ENCODE results near the gene B3GNT9. TPM values are rescaled to one million over a fixed set of nuclear protein-coding genes. Genes with fewer than 3 reads are reported as not detected.

Gene B3GNT9
- total RNA-seq, 2 donors from 2014 or later, result 7.2 to 11.0 TPM

DNA sequence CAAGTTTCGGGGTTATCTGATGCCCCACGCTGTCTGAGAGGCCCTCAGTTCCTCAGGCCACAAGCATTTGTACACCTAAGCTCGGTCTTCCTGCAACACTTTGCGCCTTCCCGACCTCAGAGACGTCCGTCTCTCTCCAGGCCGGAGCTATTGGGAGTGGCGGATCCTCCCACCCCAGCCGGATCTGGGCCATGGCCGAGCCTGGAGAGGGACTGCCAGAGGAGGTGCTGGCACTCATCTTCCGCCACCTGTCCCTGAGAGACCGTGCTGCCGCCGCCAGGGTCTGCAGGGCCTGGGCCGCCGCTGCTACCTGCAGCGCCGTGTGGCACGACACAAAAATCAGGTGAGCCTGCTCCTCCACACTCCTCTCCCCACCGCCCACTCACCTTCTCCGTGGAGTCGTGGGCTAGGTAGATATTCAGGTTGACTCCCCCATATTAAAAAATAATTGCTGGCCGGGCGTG, 10.8 kb upstream of the B3GNT9 start:
- no peaks in the 10 kb centered on the region for H3K4me1 Mint-ChIP-seq
- TF ChIP-seq, protein P1, sequence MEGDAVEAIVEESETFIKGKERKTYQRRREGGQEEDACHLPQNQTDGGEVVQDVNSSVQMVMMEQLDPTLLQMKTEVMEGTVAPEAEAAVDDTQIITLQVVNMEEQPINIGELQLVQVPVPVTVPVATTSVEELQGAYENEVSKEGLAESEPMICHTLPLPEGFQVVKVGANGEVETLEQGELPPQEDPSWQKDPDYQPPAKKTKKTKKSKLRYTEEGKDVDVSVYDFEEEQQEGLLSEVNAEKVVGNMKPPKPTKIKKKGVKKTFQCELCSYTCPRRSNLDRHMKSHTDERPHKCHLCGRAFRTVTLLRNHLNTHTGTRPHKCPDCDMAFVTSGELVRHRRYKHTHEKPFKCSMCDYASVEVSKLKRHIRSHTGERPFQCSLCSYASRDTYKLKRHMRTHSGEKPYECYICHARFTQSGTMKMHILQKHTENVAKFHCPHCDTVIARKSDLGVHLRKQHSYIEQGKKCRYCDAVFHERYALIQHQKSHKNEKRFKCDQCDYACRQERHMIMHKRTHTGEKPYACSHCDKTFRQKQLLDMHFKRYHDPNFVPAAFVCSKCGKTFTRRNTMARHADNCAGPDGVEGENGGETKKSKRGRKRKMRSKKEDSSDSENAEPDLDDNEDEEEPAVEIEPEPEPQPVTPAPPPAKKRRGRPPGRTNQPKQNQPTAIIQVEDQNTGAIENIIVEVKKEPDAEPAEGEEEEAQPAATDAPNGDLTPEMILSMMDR (conservative IDR thresholded peaks at IDR 0.05), result no peak
- Histone ChIP-seq H3K4me1 (ENCODE audit: control insufficient read depth, insufficient read depth, low read length) (no peaks in the 10 kb centered on the region), H3K4me3 (ENCODE audit: low read length) (peak overlapping the region; percentile 88), H3K27ac (ENCODE audit: low read depth, low read length) (no peak overlapping the region), H3K27me3 (ENCODE audit: control insufficient read depth, insufficient read depth, low read length, poor library complexity, severe bottlenecking) (peaks cover 100% of the 10 kb centered on the region), H3K9ac (ENCODE audit: extremely low read depth, low read length, poor library complexity, severe bottlenecking) (no peak overlapping the region), H3K9me3 (ENCODE audit: control insufficient read depth, low read length) (no peaks in the 10 kb centered on the region), H3K36me3 (ENCODE audit: control insufficient read depth, insufficient read depth, low read length) (no peaks in the 10 kb centered on the region)
- peaks cover 97% of the 10 kb centered on the region for H3K27me3 Mint-ChIP-seq (ENCODE audit: insufficient read depth)
- H3K9me3 Mint-ChIP-seq, result peaks cover 2% of the 10 kb centered on the region
- DNase-seq, result peak; percentile 69
- no peaks in the 10 kb centered on the region for H3K36me3 Mint-ChIP-seq (ENCODE audit: low read depth)
- H3K27ac Mint-ChIP-seq, result no peak overlapping the region
- no peak overlapping the region for H3K4me3 Mint-ChIP-seq
- WGBS, 2 experiments (ENCODE audit: insufficient coverage in 1 of 2, insufficient read length in 1 of 2), result 33 to 41% methylated on average over 21 to 25 of the region's 25 CpGs

DNA sequence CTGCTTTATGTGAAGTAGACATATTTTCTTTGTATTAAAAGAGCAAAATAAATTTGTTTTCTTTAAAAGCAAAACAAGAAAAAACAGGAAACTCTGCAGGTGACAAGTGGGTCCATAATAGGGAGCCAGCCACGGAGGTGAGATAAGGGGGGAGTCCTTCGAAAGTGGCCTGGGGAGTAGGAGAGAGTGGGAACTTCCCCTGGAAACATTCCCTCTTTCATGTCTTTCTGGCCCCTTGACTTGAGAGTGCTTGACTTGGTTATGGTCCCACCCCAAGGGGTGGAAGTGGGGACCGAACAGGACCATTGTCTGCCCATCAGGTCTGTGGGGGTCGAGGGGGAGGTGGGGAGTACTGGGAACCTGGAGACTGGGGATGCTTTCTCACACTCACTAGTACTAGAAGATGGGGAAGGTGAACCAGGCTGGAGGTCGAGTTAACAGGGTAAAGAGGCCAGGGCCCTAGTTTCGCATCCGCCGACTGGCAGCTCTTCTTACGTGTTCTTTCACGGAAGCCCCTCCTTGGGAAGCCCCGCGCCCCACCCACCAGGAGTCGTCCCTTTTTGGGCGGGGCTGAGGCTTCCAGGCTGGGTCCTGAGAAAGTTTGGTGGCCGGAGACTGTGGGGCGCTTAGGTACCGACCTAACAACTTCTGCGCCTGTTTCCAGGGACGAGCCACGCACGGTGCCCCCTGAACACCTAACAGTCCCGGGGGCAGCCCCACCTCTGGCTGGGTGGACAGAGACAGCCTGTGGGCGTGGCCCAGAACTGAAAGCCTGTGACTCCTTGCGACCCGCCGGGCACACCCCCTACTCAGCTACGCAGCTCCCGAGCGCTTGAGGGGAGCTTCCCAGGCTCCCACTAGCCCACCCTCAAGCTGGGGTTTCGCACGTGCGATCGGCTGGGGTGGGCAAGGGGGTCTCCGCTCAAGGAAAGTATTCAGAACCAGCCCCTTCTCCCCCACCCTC, 8.1 kb upstream of the B3GNT9 start:
- TF ChIP-seq, protein P1 (conservative IDR thresholded peaks at IDR 0.05), result no peak
- H3K27me3 ChIP-seq (ENCODE audit: control insufficient read depth, insufficient read depth, low read length, poor library complexity, severe bottlenecking), result peaks cover 100% of the 10 kb centered on the region
- peaks cover 97% of the 10 kb centered on the region for H3K27me3 Mint-ChIP-seq (ENCODE audit: insufficient read depth)
- H3K9ac ChIP-seq (ENCODE audit: extremely low read depth, low read length, poor library complexity, severe bottlenecking), result no peak overlapping the region
- peak; percentile 83 for DNase-seq
- peak overlapping the region; percentile 88 for H3K4me3 ChIP-seq (ENCODE audit: low read length)
- WGBS, 2 experiments (ENCODE audit: insufficient coverage in 1 of 2, insufficient read length in 1 of 2), result 5 to 6% methylated on average over 14 to 34 of the region's 34 CpGs
- no peaks in the 10 kb centered on the region for H3K36me3 Mint-ChIP-seq (ENCODE audit: low read depth)
- no peaks in the 10 kb centered on the region for H3K9me3 ChIP-seq (ENCODE audit: control insufficient read depth, low read length)
- H3K4me1 Mint-ChIP-seq, result peaks cover 2% of the 10 kb centered on the region
- H3K27ac Mint-ChIP-seq, result peak overlapping the region; percentile 64
- peaks cover 2% of the 10 kb centered on the region for H3K9me3 Mint-ChIP-seq
- peak overlapping the region; percentile 71 for H3K4me3 Mint-ChIP-seq
- no peaks in the 10 kb centered on the region for H3K36me3 ChIP-seq (ENCODE audit: control insufficient read depth, insufficient read depth, low read length)
- no peaks in the 10 kb centered on the region for H3K4me1 ChIP-seq (ENCODE audit: control insufficient read depth, insufficient read depth, low read length)
- no peak overlapping the region for H3K27ac ChIP-seq (ENCODE audit: low read depth, low read length)

DNA sequence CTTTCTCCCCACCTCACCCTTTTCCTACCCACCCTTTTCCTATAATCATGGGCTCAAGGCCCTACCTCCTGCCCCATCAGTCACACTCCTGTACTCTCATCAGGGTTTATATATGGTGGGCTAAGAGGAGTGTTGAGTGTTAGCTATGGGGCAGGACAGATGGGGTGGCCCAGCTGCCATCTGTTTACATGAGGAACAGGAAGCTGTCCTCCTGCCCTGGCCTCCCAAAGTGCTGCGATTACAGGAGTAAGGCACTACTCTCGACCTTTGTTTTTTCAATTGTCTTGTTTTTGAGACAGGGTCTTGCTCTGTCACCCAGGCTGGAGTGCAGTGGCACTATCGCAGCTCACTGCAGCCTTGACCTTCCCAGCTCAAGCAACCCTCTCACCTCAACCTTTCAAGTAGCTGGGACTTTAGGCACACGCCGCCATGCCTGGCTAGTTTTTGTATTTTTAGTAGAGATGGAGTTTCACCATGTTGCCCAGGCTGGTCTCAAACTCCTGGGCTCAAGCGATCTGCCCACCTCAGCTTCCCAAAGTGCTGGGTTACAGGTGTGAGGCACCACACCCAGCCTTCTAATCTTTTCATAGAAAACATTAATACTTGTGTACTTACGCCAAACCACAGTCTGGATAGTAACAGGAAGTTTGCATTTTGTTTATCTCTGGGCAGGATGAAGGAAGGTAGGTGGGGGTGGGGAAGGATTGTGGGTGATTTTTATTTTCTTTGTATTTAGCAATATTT, 7.3 kb upstream of the B3GNT9 start:
- no peaks in the 10 kb centered on the region for H3K36me3 ChIP-seq (ENCODE audit: control insufficient read depth, insufficient read depth, low read length)
- Mint-ChIP-seq H3K9me3 (peaks cover 2% of the 10 kb centered on the region), H3K27ac (no peak overlapping the region), H3K4me1 (peaks cover 2% of the 10 kb centered on the region), H3K27me3 (ENCODE audit: insufficient read depth) (peaks cover 97% of the 10 kb centered on the region), H3K4me3 (peak overlapping the region; percentile 71), H3K36me3 (ENCODE audit: low read depth) (no peaks in the 10 kb centered on the region)
- no peak overlapping the region for H3K4me3 ChIP-seq (ENCODE audit: low read length)
- no peak for DNase-seq
- 57 to 60% methylated on average over 3 to 7 of the region's 7 CpGs for WGBS, 2 experiments (ENCODE audit: insufficient coverage in 1 of 2, insufficient read length in 1 of 2)
- no peaks in the 10 kb centered on the region for H3K4me1 ChIP-seq (ENCODE audit: control insufficient read depth, insufficient read depth, low read length)
- H3K9me3 ChIP-seq (ENCODE audit: control insufficient read depth, low read length), result no peaks in the 10 kb centered on the region
- peaks cover 100% of the 10 kb centered on the region for H3K27me3 ChIP-seq (ENCODE audit: control insufficient read depth, insufficient read depth, low read length, poor library complexity, severe bottlenecking)
- H3K9ac ChIP-seq (ENCODE audit: extremely low read depth, low read length, poor library complexity, severe bottlenecking), result no peak overlapping the region
- TF ChIP-seq, protein P1 (conservative IDR thresholded peaks at IDR 0.05), result no peak
- no peak overlapping the region for H3K27ac ChIP-seq (ENCODE audit: low read depth, low read length)
